ENCODE results near the gene OVCH1. TPM values are rescaled to one million over a fixed set of nuclear protein-coding genes. Genes with fewer than 3 reads are reported as not detected.

OVCH1 gene
- total and polyA plus RNA-seq, 2 donors from 2014 or later: 0.35 TPM; not detected in 1

GRCh38 chr12:29544428-29545101, 47.1 kb upstream of the OVCH1 start:
- intact Hi-C loops (cut with DNase I): no loop called here

DNA sequence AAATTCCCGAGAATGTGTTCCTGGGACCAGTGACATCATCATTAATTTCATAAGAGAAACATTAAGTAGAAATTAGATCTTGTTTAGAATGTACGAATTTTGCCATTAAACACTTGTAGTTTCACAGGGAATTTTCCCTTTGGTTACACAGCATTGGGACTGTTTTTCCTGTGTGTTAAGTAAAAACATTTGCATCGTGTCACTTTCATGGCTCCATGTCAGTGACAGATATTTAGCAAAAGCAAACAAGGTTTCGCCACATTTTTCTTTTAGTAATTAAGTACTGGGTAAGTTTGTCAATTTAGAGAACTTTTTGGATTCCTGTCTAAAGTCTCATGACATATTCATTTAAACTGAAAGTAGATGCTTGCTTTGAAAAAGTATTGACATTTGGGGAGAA, 45.5 kb upstream of the OVCH1 start:
- no peak overlapping the region for H3K9ac ChIP-seq (ENCODE audit: low read length in 3 of 3)
- TF ChIP-seq, protein P1, sequence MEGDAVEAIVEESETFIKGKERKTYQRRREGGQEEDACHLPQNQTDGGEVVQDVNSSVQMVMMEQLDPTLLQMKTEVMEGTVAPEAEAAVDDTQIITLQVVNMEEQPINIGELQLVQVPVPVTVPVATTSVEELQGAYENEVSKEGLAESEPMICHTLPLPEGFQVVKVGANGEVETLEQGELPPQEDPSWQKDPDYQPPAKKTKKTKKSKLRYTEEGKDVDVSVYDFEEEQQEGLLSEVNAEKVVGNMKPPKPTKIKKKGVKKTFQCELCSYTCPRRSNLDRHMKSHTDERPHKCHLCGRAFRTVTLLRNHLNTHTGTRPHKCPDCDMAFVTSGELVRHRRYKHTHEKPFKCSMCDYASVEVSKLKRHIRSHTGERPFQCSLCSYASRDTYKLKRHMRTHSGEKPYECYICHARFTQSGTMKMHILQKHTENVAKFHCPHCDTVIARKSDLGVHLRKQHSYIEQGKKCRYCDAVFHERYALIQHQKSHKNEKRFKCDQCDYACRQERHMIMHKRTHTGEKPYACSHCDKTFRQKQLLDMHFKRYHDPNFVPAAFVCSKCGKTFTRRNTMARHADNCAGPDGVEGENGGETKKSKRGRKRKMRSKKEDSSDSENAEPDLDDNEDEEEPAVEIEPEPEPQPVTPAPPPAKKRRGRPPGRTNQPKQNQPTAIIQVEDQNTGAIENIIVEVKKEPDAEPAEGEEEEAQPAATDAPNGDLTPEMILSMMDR (IDR thresholded peaks at IDR 0.05; ENCODE audit: borderline replicate concordance, extremely low read depth, insufficient read depth): no peak
- H3K27me3 ChIP-seq (ENCODE audit: control insufficient read depth, insufficient read depth, low read length): no peaks in the 10 kb centered on the region
- no peak overlapping the region for H3K27ac ChIP-seq (ENCODE audit: low read depth in 2 of 2, low read length in 2 of 2)
- DNase-seq (peak in 2 of 5 donors; percentile 67 to 82), FAIRE-seq (no peak)
- H3K4me3 ChIP-seq (ENCODE audit: low read length in 3 of 3): peak overlapping the region in 1 of 3 donors; percentile 20
- no peaks in the 10 kb centered on the region for H3K36me3 ChIP-seq (ENCODE audit: control insufficient read depth in 2 of 3, insufficient read depth in 3 of 3, low read length in 3 of 3)
- H3K4me1 ChIP-seq (ENCODE audit: control insufficient read depth in 2 of 3, insufficient read depth in 2 of 3, low read depth in 1 of 3, low read length in 3 of 3): no peaks in the 10 kb centered on the region
- H3K9me3 ChIP-seq (ENCODE audit: control insufficient read depth in 2 of 3, insufficient read depth in 1 of 3, low read length in 3 of 3): no peaks in the 10 kb centered on the region
- intact Hi-C loops (cut with DNase I): no loop called here

More at GRCh38 chr12:29544428-29545101, 47.1 kb upstream of the OVCH1 start:
- Histone ChIP-seq H3K4me1 (ENCODE audit: control insufficient read depth in 2 of 3, insufficient read depth in 2 of 3, low read depth in 1 of 3, low read length in 3 of 3) (no peaks in the 10 kb centered on the region), H3K36me3 (ENCODE audit: control insufficient read depth in 2 of 3, insufficient read depth in 3 of 3, low read length in 3 of 3) (no peaks in the 10 kb centered on the region), H3K4me3 (ENCODE audit: low read length in 3 of 3) (no peak overlapping the region), H3K9ac (ENCODE audit: low read length in 3 of 3) (no peak overlapping the region), H3K9me3 (ENCODE audit: control insufficient read depth in 2 of 3, insufficient read depth in 1 of 3, low read length in 3 of 3) (no peaks in the 10 kb centered on the region), H3K27me3 (ENCODE audit: control insufficient read depth, insufficient read depth, low read length) (no peaks in the 10 kb centered on the region), H3K27ac (ENCODE audit: low read depth in 2 of 2, low read length in 2 of 2) (peak overlapping the region in 1 of 2 donors; percentile 23)
- no peak for FAIRE-seq
- no peak for DNase-seq
- TF ChIP-seq, protein P1 (IDR thresholded peaks at IDR 0.05; ENCODE audit: borderline replicate concordance, extremely low read depth, insufficient read depth): no peak

DNA sequence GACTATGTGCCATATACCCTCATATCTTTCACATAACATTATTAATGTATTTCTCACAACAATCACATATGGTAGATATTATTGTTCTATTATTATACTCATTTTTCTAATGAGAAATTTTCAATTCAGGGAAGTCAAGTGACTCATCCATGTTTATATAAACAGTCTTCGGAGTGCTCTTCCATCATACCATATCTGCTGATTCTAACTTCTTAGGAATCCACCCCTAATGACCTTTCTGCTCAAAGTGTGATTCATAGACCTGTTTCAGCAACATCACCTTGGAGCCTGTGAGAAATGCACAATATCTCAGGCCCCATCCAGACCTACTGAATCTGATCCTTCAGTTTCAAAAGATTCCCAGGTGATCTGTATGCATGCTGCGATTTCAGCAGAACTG, 39.8 kb upstream of the OVCH1 start:
- FAIRE-seq: no peak
- no peak for DNase-seq
- Histone ChIP-seq H3K9me3 (ENCODE audit: control insufficient read depth in 2 of 3, insufficient read depth in 1 of 3, low read length in 3 of 3) (no peaks in the 10 kb centered on the region), H3K4me1 (ENCODE audit: control insufficient read depth in 2 of 3, insufficient read depth in 2 of 3, low read depth in 1 of 3, low read length in 3 of 3) (no peaks in the 10 kb centered on the region), H3K36me3 (ENCODE audit: control insufficient read depth in 2 of 3, insufficient read depth in 3 of 3, low read length in 3 of 3) (no peaks in the 10 kb centered on the region), H3K9ac (ENCODE audit: low read length in 3 of 3) (no peak overlapping the region), H3K4me3 (ENCODE audit: low read length in 3 of 3) (no peak overlapping the region), H3K27me3 (ENCODE audit: control insufficient read depth, insufficient read depth, low read length) (no peaks in the 10 kb centered on the region), H3K27ac (ENCODE audit: low read depth in 2 of 2, low read length in 2 of 2) (no peak overlapping the region)
- intact Hi-C loops (cut with DNase I): no loop called here
- TF ChIP-seq, protein P1 (IDR thresholded peaks at IDR 0.05; ENCODE audit: borderline replicate concordance, extremely low read depth, insufficient read depth): no peak

All from kidney (tissue), 14 donors.